ENCODE results near the gene GSTK1. TPM values are rescaled to one million over a fixed set of nuclear protein-coding genes. Genes with fewer than 3 reads are reported as not detected.

GSTK1 gene
- total RNA-seq, 4 donors from 2014 or later = 147 to 319 (median 220) TPM

GRCh38 chr7:143304938-143305337 is 41.7 kb downstream of the GSTK1 start:
- H3K36me3 ChIP-seq = peaks cover 49 to 64% of the 10 kb centered on the region in 2 donors
- no peaks in the 10 kb centered on the region for H3K9me3 ChIP-seq
- 91 to 95% methylated on average over 6 of the region's 6 CpGs for WGBS, 2 donors
- TF ChIP-seq CTCF (IDR thresholded peaks at IDR 0.05) (no peak), POLR2A (IDR thresholded peaks at IDR 0.05) (no peak)
- no peak for DNase-seq
- no peaks in the 10 kb centered on the region for H3K27me3 ChIP-seq
- intact Hi-C loops (cut with DNase I) = loop anchor here (5.0 kb wide), 1 partner anchor 63 kb away; no protein-coding TSS in a partner anchor
- no peak overlapping the region for H3K27ac ChIP-seq
- no peaks in the 10 kb centered on the region for H3K4me1 ChIP-seq
- H3K4me3 ChIP-seq (replicated peaks in 1 of 3) = no peak overlapping the region

- peak; percentile 51 to 63 for DNase-seq
- intact Hi-C loops (cut with DNase I) = loop anchor here (5.0 kb wide), 1 partner anchor 63 kb away; no protein-coding TSS in a partner anchor
- Histone ChIP-seq H3K4me1 (no peaks in the 10 kb centered on the region), H3K36me3 (peaks cover 43 to 58% of the 10 kb centered on the region in 2 donors), H3K4me3 (replicated peaks in 1 of 3) (no peak overlapping the region), H3K9me3 (no peaks in the 10 kb centered on the region), H3K27ac (no peak overlapping the region), H3K27me3 (no peaks in the 10 kb centered on the region)
- TF ChIP-seq POLR2A (IDR thresholded peaks at IDR 0.05) (no peak), CTCF (IDR thresholded peaks at IDR 0.05) (peak in 5 of 6 experiments; percentile 27 to 65 (median 51))
- 75 to 84% methylated on average over 10 of the region's 10 CpGs for WGBS, 2 donors
Measured at GRCh38 chr7:143305423-143306070, 42.3 kb downstream of the GSTK1 start.

- H3K36me3 ChIP-seq = peaks cover 23 to 34% of the 10 kb centered on the region in 2 donors
- no peak overlapping the region for H3K27ac ChIP-seq
- no peak overlapping the region for H3K4me3 ChIP-seq (replicated peaks in 1 of 3)
- 78 to 95% methylated on average over 2 of the region's 2 CpGs for WGBS, 2 donors
- no peak for TF ChIP-seq POLR2A (IDR thresholded peaks at IDR 0.05)
- TF ChIP-seq CTCF (IDR thresholded peaks at IDR 0.05) = no peak
- H3K9me3 ChIP-seq = no peaks in the 10 kb centered on the region
- no peak for DNase-seq
- H3K4me1 ChIP-seq = no peaks in the 10 kb centered on the region
- intact Hi-C loops (cut with DNase I) = loop anchor here (5.0 kb wide), 1 partner anchor 66 kb away; no protein-coding TSS in a partner anchor
- no peaks in the 10 kb centered on the region for H3K27me3 ChIP-seq
Measured at GRCh38 chr7:143308632-143309031, 45.4 kb downstream of the GSTK1 start.

DNA sequence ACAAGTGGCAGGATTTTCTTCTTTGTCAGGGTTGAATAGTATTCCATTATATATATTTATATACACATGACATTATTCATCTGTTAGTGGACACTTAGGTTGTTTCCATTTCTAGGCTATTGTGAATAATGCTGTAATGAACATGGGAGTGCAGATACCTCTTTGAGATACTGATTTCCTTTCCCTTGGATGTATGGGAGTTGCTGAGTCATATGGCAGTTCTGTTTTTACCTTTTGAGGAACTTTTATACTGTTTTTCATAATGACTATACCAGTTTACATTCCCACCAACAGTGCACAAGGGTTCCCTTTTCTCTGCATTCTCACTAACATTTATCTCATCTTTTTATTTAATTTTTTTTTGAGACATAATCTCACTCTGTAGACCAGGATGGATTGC is 50.9 kb downstream of the GSTK1 start:
- no peak overlapping the region for H3K4me3 ChIP-seq (replicated peaks in 1 of 3)
- peaks cover 15 to 22% of the 10 kb centered on the region in 2 donors for H3K4me1 ChIP-seq
- no peaks in the 10 kb centered on the region for H3K9me3 ChIP-seq
- H3K36me3 ChIP-seq = no peaks in the 10 kb centered on the region
- TF ChIP-seq POLR2A (IDR thresholded peaks at IDR 0.05) (no peak), CTCF (IDR thresholded peaks at IDR 0.05) (no peak)
- no peak for DNase-seq
- intact Hi-C loops (cut with DNase I) = no loop called here
- no peak overlapping the region for H3K27ac ChIP-seq
- H3K27me3 ChIP-seq = no peaks in the 10 kb centered on the region

GRCh38 chr7:143315776-143316175 is 52.5 kb downstream of the GSTK1 start, which contains the start of gene CLCN1:
CLCN1 (plus strand) TSS chr7:143316111; CDS start chr7:143316213, 102 bp downstream.
- Histone ChIP-seq H3K9me3 (no peaks in the 10 kb centered on the region), H3K27me3 (no peaks in the 10 kb centered on the region), H3K27ac (peak within 1 kb of the TSS in 1 of 3 donors; percentile 51), H3K36me3 (no peaks in the 10 kb centered on the region), H3K4me3 (replicated peaks in 1 of 3) (no peak within 1 kb of the TSS), H3K4me1 (peaks cover 15 to 22% of the 10 kb centered on the region in 2 donors)
- TF ChIP-seq POLR2A (IDR thresholded peaks at IDR 0.05) (no peak), CTCF (IDR thresholded peaks at IDR 0.05) (no peak)
- intact Hi-C loops (cut with DNase I) = no loop called here
- no peak for DNase-seq
- 81 to 85% methylated on average over 3 to 5 of the region's 5 CpGs for WGBS, 2 donors

Measured in thyroid gland (tissue), 4 donors.